H54 (cell line): ENCODE results near the gene HNRNPLL.
"Not testable (repeated sequence)": the region's sequence is repeated elsewhere in the genome, so short reads cannot be mapped to it uniquely, and the experiment has no call there.

Source experiments
- DNase-seq: peaks from one replicate; pipeline ENCODE4 v3.0.0; 2011; ENCODE audit warnings: low spot score, mixed read lengths; ENCODE audit not compliant: insufficient read length
- FAIRE-seq: peaks from 3 replicates; lab custom pipeline; 2011; peaks lifted over from hg19 to GRCh38; lab: Jason Lieb, UNC
- POLR2A ChIP-seq: IDR thresholded peaks from 2 replicates; pipeline ENCODE4 v1.6.1; 2011; ENCODE audit warnings: low read depth, mild to moderate bottlenecking, low read length

The HNRNPLL gene

DNA sequence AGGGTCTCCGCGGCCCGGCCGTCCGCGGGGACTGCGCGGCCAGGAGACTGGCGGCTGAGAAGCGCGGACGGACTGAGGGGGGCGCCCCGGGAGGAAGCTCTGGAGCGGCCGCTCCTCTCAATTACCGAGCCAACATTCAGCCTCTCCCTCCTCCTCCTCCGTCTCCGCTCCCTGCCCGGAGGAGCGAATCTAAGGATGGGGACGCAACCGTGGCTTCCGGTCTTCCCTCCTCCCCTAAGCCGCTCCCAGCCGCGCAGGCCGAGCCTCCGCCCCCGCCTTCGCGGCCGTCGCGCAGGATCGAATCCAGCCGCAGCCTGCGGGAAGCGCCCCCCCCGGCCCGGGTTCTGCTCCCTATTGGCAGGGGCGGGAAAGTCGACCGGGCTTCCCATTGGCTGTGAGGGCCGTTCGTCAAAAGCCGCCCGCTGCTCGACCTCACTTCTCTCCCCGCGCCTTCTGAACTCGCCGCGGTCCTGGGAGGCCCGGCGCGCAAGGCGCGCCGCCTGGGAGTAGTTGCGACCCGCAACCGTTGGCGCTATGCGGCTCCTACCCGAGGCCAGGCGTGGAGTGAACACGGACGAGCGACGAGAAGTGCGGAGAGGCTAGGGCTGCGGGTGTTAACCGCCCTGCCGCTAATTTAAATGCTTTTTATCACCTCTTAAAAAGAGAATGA lies at the start of gene HNRNPLL:
Gene HNRNPLL (minus strand): TSS at position 197 of the 670 bp plus-strand sequence. CDS start 302 bp downstream, outside the sequence.
- FAIRE-seq (peak; percentile 95), DNase-seq (peak; percentile 90)
- TF ChIP-seq POLR2A = peak; percentile 98

DNA sequence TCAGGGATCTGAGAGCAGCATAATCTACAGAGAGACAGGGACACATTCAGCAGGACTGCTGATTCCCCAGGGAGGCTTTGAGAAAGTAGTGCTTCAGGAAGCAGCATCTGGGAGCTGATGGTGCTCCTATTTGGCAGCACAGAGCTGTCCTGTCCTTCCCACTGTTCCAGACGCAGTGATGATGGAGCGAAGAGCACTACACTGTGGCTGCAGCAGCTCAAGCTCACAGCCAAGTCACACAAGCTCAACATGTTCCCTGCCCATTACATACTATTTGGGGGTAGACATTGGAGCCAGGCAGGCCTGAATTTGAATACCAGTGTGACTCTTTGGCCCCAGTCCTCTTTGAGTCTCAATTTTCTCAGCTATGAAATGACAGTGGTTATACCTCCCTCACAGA lies 48.0 kb upstream of the HNRNPLL start:
- DNase-seq (no peak), FAIRE-seq (no peak)
- no peak for TF ChIP-seq POLR2A

DNA sequence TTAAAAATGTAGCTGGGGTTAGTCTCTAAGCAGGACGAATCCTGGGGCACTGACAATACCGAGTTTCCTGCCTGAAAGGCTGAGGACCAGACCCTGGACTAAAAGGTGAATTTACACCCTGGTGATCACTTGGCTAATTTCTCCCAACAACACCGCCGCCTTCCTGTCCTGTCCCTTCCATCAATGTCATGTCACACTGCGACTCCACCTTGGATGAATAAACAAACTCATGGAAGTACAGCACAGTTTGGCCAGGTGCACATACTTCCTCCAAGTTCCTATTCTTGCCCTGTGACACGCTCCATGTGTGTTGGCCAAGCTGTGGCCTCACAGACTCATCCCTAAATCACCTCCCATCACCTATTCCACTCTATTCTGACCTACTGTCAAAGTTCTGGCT lies 47.3 kb upstream of the HNRNPLL start:
- TF ChIP-seq POLR2A = no peak
- DNase-seq = no peak
- FAIRE-seq = no peak

GRCh38 chr2:38649176-38649728 lies 46.5 kb upstream of the HNRNPLL start:
- FAIRE-seq (no peak), DNase-seq (no peak)
- TF ChIP-seq POLR2A = no peak

DNA sequence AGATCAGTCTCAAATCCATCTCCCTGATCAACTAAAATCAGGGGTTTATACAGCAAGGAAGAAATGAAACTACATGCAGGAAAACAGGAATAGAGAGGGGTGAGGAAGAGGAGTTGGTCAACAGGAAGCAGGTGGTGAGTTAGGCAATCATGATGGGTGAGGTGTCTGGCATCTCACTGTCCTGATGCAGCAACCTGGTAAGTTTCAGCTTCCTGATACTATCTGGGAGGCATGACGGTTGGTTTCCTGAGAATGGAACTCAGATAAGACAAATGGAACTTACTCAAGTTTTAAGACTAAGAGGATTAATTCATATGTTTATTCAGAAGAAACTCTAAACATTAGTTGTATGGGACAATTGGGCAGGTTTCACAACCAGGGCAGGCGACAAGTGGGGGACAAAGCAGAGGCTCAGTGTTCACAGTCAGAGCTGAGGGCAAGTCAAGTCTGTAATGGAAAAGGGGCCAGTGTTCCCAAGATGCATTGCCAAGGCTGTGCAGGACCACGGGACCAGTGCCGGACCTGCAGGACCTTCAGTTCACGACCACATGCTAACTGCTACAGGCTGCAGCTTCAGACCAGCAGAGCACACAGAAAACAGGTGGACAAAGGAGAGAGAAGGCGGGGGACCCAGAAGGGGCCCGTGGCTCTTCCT lies 45.5 kb upstream of the HNRNPLL start:
- TF ChIP-seq POLR2A = no peak
- DNase-seq (no peak), FAIRE-seq (no peak)

DNA sequence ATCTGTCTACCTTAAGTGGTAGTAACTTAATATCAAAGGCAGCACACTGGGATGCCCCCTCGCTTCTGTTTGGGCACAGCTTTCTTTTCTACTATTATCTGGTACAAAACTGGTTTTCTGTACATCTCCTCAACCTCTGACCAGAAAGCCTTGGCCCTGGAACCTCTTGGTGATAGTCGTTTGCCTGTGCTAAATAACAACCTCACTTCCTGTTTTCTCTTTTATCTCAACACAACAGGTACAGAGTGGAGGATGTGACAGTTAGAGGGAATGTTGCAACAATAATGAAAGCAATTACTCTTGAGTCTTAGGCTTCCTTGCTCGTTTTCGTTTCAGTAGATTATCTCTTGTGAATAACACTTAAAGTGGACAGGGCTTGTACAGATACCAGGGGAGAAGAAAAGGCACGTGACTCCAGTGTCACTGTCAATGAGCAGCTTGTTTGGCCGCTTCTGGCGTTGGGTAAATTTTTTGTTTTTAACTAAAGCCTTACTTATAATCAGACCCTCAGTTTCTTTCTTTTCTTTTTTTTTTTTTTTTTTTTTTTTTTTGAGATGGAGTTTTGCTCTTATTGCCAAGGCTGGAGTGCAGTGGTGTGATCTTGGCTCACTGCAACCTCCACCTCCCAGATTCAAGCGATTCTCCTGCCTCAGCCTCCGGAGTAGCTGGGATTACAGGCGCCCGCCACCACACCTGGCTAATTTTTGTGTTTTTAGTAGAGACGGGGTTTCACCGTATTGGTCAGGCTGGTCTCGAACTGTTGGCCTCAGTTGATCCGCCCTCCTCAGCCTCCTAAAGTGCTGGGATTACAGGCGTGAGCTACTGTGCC lies 41.2 kb upstream of the HNRNPLL start:
- not testable (repeated sequence) for FAIRE-seq, DNase-seq

GRCh38 chr2:38643021-38643671 lies 40.4 kb upstream of the HNRNPLL start:
- TF ChIP-seq POLR2A = no peak
- no peak for DNase-seq
- no peak for FAIRE-seq

- FAIRE-seq, DNase-seq: not testable (repeated sequence)
Measured at GRCh38 chr2:38642373-38643017, 39.8 kb upstream of the HNRNPLL start.

GRCh38 chr2:38636069-38636468 lies 33.3 kb upstream of the HNRNPLL start:
- TF ChIP-seq POLR2A = no peak
- no peak for FAIRE-seq
- DNase-seq = no peak

- TF ChIP-seq POLR2A = no peak
- FAIRE-seq (no peak), DNase-seq (no peak)
Measured at GRCh38 chr2:38635139-38635538, 32.4 kb upstream of the HNRNPLL start.

- TF ChIP-seq POLR2A = no peak
Measured at GRCh38 chr2:38634684-38635083, 32.0 kb upstream of the HNRNPLL start.

GRCh38 chr2:38633895-38634294 lies 31.2 kb upstream of the HNRNPLL start:
- DNase-seq (no peak), FAIRE-seq (no peak)
- no peak for TF ChIP-seq POLR2A

More at GRCh38 chr2:38634684-38635083, 32.0 kb upstream of the HNRNPLL start:
- DNase-seq (no peak), FAIRE-seq (no peak)

GRCh38 chr2:38632980-38633379 lies 30.3 kb upstream of the HNRNPLL start:
- no peak for DNase-seq
- no peak for FAIRE-seq
- no peak for TF ChIP-seq POLR2A
